ENCODE measurements around the gene SLC1A1.

SLC1A1 gene

DNA sequence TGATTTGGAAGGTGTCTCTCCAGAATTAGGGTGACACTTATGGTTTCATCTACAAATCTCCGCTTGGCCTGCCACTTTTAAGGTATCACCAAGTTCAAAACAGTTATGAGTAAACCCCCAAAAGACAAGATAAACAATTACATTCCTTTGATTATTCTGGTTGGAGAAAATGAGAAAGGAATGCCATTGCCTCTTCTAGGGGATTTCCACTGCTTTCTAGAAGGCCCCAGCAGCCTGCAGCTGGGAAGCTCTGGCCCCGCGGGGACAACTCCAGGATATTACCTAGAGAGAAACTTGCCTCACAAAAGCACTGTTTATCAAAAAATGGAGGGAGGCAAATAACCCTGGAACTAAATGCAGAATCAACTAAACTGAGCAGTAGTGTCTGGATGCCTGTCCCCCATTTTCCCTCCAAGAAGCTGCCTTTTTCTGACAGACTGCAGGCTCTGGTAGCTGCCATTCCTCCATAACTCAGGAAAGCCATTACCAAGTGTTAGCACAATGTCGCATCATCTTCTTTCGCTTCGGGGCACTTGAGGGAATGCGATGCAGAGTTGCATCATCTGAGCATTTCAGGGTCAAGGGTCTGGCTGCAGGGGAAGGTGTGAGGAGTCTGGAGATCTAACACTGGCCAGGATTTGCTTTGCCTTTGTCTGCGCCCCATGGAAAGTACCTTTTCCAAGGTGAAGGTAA is 100.3 kb downstream of the SLC1A1 start:
- TF ChIP-seq, protein P1, sequence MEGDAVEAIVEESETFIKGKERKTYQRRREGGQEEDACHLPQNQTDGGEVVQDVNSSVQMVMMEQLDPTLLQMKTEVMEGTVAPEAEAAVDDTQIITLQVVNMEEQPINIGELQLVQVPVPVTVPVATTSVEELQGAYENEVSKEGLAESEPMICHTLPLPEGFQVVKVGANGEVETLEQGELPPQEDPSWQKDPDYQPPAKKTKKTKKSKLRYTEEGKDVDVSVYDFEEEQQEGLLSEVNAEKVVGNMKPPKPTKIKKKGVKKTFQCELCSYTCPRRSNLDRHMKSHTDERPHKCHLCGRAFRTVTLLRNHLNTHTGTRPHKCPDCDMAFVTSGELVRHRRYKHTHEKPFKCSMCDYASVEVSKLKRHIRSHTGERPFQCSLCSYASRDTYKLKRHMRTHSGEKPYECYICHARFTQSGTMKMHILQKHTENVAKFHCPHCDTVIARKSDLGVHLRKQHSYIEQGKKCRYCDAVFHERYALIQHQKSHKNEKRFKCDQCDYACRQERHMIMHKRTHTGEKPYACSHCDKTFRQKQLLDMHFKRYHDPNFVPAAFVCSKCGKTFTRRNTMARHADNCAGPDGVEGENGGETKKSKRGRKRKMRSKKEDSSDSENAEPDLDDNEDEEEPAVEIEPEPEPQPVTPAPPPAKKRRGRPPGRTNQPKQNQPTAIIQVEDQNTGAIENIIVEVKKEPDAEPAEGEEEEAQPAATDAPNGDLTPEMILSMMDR (IDR thresholded peaks at IDR 0.05; ENCODE audit: insufficient read depth, low read length, poor library complexity, severe bottlenecking): no peak
- no peak for DNase-seq (ENCODE audit: extremely low read depth, insufficient read length)
- no peaks in the 10 kb centered on the region for H3K36me3 ChIP-seq (ENCODE audit: control insufficient read depth, insufficient read depth, low read length)
- no peaks in the 10 kb centered on the region for H3K27me3 ChIP-seq (replicated peaks; ENCODE audit: control insufficient read depth, insufficient read depth, low read length)
- H3K4me3 ChIP-seq (replicated peaks; ENCODE audit: low read depth, low read length): no peak overlapping the region

DNA sequence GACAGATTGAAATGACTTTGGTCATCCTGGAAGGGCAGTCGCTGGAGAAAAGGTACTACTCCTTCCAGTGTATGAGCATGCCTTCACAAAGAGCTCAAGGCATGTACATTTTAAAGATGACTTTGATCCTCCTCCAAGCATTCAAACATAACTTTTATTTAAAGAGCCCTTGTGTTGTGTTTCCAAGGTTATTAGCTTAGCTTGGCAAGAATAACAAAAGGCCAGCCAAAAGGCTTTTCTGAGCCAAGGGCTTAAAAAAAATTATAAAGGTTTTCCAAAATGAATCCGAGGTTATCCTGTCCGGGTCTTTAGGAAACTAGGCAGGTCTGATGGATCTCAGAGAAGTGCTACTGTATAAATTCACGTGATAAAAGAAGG is 100.8 kb downstream of the SLC1A1 start:
- no peak for DNase-seq (ENCODE audit: extremely low read depth, insufficient read length)
- Histone ChIP-seq H3K27me3 (replicated peaks; ENCODE audit: control insufficient read depth, insufficient read depth, low read length) (no peaks in the 10 kb centered on the region), H3K4me3 (replicated peaks; ENCODE audit: low read depth, low read length) (no peak overlapping the region), H3K36me3 (ENCODE audit: control insufficient read depth, insufficient read depth, low read length) (no peaks in the 10 kb centered on the region)
- TF ChIP-seq, protein P1 (IDR thresholded peaks at IDR 0.05; ENCODE audit: insufficient read depth, low read length, poor library complexity, severe bottlenecking): no peak

DNA sequence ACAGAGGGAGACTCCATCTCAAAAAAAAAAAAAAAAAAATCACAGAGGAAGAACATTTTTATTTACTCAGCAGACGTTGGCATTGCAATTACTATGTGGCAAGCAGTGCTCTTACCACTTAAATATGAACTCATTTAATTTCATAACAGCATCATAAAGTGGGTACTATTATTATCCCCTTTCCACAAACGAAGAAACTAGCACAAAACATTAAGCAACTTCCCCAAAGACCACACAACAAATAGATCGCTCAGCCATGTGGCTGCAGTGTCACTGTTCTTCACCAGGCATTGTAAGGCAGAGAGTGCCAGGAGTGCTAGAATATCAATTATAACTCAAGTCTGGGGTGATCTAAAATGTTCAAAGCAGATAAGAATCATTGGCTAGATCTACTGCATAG is 102.0 kb downstream of the SLC1A1 start:
- Histone ChIP-seq H3K27me3 (replicated peaks; ENCODE audit: control insufficient read depth, insufficient read depth, low read length) (no peaks in the 10 kb centered on the region), H3K36me3 (ENCODE audit: control insufficient read depth, insufficient read depth, low read length) (no peaks in the 10 kb centered on the region), H3K4me3 (replicated peaks; ENCODE audit: low read depth, low read length) (no peak overlapping the region)
- DNase-seq (ENCODE audit: extremely low read depth, insufficient read length): no peak
- TF ChIP-seq, protein P1 (IDR thresholded peaks at IDR 0.05; ENCODE audit: insufficient read depth, low read length, poor library complexity, severe bottlenecking): no peak

DNA sequence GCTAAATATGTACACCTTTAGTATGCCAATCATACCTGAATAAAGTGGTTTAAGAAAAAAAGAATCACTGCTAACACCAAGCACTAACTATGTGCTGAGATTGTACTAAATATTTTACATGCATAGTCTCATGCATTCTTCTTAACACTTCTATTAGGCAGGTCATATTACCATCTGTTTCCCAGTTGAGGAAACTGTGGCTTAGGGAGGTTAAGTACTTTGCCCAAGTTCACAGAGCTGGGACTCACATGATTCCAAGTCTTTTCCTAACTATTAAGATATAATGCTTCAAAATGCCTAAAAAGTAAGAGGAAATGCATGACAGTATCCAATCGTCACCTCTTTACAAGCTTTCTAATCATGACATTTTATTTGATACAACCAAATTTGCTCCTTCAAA is 102.6 kb downstream of the SLC1A1 start:
- no peak overlapping the region for H3K4me3 ChIP-seq (replicated peaks; ENCODE audit: low read depth, low read length)
- no peaks in the 10 kb centered on the region for H3K36me3 ChIP-seq (ENCODE audit: control insufficient read depth, insufficient read depth, low read length)
- no peaks in the 10 kb centered on the region for H3K27me3 ChIP-seq (replicated peaks; ENCODE audit: control insufficient read depth, insufficient read depth, low read length)
- TF ChIP-seq, protein P1 (IDR thresholded peaks at IDR 0.05; ENCODE audit: insufficient read depth, low read length, poor library complexity, severe bottlenecking): no peak
- no peak for DNase-seq (ENCODE audit: extremely low read depth, insufficient read length)

DNA sequence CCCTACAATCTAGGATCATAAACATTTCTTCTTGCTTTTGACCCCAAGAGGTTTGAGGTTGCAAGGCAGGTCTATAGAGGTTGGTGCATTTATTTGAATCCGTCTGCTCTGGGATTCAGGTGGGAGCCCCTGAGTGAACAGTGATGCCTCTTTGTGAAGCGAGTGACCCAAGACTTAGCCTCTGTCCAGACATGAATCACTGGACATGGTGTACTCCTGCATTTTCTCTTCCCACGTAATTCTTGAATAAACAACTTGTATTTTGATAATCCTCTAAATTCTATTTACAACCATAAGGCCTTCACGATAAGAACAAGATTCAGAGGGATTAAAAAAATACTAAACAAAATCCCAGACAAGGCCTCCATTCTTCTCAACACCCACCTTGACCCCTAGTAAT is 104.3 kb downstream of the SLC1A1 start:
- Histone ChIP-seq H3K4me3 (replicated peaks; ENCODE audit: low read depth, low read length) (no peak overlapping the region), H3K36me3 (ENCODE audit: control insufficient read depth, insufficient read depth, low read length) (no peaks in the 10 kb centered on the region), H3K27me3 (replicated peaks; ENCODE audit: control insufficient read depth, insufficient read depth, low read length) (no peaks in the 10 kb centered on the region)
- no peak for DNase-seq (ENCODE audit: extremely low read depth, insufficient read length)
- TF ChIP-seq, protein P1 (IDR thresholded peaks at IDR 0.05; ENCODE audit: insufficient read depth, low read length, poor library complexity, severe bottlenecking): no peak

DNA sequence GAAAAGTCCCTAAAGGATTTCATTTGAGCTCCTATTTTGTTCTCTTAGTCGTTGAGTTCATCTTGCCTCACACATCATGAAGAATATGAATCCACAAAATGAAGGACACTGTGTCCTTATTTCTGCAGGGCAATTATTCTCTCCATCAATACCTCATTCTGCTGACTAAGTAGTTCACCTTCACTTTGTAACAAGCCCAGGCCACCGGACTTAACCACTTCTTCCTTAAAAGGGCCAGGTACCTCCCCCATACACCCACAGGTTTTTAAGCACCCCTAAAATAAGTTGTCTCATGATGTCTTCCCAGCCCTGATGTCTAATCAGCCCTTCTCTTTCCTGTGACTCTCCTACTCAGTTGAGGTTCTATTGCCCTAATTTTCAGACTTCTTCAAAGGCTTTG is 104.7 kb downstream of the SLC1A1 start:
- DNase-seq (ENCODE audit: extremely low read depth, insufficient read length): no peak
- TF ChIP-seq, protein P1 (IDR thresholded peaks at IDR 0.05; ENCODE audit: insufficient read depth, low read length, poor library complexity, severe bottlenecking): no peak
- Histone ChIP-seq H3K36me3 (ENCODE audit: control insufficient read depth, insufficient read depth, low read length) (no peaks in the 10 kb centered on the region), H3K27me3 (replicated peaks; ENCODE audit: control insufficient read depth, insufficient read depth, low read length) (no peaks in the 10 kb centered on the region), H3K4me3 (replicated peaks; ENCODE audit: low read depth, low read length) (no peak overlapping the region)
